MM.1S (cell line): ENCODE data around the gene KRT79.

Experiments used
- EZH2 ChIP-seq: fragments of 300-600 bp; sonication (generic); optimal IDR thresholded peaks from 2 replicates; pipeline ENCODE3; 2017; ENCODE audit warnings: low read depth, mild to moderate bottlenecking, antibody characterized with exemption, low read length, mixed read lengths
- EZH2phosphoT487 ChIP-seq: fragments of 300-600 bp; sonication (generic); IDR thresholded peaks from 2 replicates; pipeline ENCODE4 v1.6.1; 2018; ENCODE audit warnings: antibody characterized with exemption, low read length
- TF ChIP-seq, protein P1 (sequence below): fragments of 300-600 bp; sonication (generic); IDR thresholded peaks from 2 replicates; pipeline ENCODE4 v1.5.1; 2016; ENCODE audit warnings: antibody characterized with exemption, low read length, mixed read lengths

DNA sequence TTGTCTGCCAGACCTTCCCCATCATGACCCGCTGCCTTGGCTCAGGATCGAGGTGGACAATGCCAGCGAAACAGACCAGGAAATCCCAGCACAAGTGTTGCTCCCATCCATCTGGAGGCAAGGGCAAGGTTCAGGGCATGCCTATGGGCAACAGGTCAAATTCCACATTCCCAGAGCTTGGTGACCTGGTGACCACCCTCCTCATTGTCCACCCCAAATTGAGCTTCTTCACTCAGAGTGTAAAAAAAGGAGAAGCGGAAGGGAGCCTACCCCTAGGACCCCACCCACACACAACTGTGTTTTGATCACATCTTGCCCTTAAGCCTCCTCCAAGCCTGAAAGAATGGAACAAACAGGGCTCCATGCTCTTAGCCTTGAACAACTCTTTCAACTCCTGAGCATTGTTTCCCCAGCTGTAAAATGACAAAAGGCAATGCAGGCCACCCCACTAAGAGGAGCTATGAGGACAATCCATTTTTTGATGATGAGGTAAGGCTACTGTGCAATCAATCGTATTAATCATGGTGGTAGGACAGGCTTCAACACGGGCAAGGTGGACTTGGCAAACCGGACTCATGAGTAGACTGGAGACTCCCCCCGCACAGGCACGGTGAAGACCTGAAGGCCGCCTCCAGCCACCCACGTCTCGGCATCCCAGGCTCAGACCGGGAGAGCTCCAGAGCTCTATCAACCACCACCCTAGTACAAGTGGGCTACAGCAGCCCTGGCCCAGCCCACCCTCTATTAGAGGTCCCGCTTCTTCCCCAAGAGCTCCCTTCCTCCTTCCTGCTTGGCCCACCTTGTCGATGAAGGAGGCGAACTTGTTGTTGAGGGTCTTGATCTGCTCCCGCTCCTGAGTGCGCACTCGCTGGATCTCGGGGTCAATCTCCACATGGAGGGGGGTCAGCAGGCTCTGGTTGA is 866 bp downstream of the KRT79 start:
- TF ChIP-seq, protein P1, sequence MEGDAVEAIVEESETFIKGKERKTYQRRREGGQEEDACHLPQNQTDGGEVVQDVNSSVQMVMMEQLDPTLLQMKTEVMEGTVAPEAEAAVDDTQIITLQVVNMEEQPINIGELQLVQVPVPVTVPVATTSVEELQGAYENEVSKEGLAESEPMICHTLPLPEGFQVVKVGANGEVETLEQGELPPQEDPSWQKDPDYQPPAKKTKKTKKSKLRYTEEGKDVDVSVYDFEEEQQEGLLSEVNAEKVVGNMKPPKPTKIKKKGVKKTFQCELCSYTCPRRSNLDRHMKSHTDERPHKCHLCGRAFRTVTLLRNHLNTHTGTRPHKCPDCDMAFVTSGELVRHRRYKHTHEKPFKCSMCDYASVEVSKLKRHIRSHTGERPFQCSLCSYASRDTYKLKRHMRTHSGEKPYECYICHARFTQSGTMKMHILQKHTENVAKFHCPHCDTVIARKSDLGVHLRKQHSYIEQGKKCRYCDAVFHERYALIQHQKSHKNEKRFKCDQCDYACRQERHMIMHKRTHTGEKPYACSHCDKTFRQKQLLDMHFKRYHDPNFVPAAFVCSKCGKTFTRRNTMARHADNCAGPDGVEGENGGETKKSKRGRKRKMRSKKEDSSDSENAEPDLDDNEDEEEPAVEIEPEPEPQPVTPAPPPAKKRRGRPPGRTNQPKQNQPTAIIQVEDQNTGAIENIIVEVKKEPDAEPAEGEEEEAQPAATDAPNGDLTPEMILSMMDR, result no peak
- TF ChIP-seq EZH2phosphoT487, result no peak
- TF ChIP-seq EZH2, result no peak
